Measurements from ENCODE around the gene RERE. TPM values are rescaled to one million over a fixed set of nuclear protein-coding genes. Genes with fewer than 3 reads are reported as not detected.

RERE gene
- total RNA-seq, 1 donor = 27.0 TPM

- no peak overlapping the region for H3K4me3 ChIP-seq (ENCODE audit: low read depth, low read length)
- TF ChIP-seq, protein P1, sequence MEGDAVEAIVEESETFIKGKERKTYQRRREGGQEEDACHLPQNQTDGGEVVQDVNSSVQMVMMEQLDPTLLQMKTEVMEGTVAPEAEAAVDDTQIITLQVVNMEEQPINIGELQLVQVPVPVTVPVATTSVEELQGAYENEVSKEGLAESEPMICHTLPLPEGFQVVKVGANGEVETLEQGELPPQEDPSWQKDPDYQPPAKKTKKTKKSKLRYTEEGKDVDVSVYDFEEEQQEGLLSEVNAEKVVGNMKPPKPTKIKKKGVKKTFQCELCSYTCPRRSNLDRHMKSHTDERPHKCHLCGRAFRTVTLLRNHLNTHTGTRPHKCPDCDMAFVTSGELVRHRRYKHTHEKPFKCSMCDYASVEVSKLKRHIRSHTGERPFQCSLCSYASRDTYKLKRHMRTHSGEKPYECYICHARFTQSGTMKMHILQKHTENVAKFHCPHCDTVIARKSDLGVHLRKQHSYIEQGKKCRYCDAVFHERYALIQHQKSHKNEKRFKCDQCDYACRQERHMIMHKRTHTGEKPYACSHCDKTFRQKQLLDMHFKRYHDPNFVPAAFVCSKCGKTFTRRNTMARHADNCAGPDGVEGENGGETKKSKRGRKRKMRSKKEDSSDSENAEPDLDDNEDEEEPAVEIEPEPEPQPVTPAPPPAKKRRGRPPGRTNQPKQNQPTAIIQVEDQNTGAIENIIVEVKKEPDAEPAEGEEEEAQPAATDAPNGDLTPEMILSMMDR (IDR thresholded peaks at IDR 0.05; ENCODE audit: insufficient read depth, low read length) = no peak
- DNase-seq (ENCODE audit: low read depth) = no peak
Observed at GRCh38 chr1:8406011-8406410, 411.4 kb downstream of the RERE start.

DNA sequence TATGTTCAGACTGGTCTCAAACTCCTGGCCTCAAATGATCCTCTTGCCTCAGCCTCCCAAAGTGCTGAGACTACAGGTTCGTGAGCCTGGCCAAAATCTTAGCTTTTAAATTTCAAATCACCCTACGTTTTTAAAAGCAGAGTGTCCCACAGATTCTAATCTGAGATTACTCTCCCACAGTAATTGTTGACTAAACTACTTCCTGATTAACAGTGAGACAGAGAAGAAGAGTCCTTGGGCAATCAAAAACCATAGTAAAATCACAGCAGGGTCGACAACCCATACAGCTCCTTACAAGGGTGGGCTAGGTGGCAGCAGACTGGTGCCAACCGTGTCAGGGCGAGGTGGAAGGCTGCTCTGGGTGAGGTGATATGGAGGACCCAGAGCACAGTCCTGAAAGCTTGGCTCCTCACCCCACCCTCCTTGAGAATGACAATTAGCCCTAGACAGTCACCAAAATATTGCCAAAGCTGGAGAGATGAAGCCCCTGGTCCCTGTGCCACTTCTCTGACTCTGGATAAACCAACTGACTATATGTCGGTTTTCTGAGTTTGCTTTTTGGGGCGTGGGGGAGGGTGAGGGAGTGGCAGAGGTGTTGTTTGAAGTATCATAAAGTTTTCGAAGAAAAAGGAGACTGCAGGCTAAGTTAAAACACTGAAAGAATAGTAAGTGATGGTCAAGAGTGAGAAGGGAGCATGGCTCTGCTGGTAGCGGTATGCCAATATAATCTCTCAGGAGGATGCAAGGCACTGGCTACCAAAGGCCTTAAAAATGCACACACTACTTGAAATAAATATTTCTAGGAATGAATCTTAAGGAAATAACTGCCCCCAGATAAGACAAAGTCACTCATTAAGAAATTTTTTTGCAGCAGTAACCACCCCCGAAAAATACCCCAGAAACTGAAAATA, 412.7 kb downstream of the RERE start:
- H3K4me3 ChIP-seq (ENCODE audit: low read depth, low read length) = no peak overlapping the region
- TF ChIP-seq, protein P1 (IDR thresholded peaks at IDR 0.05; ENCODE audit: insufficient read depth, low read length) = no peak
- no peak for DNase-seq (ENCODE audit: low read depth)

GRCh38 chr1:8402109-8402710, 415.2 kb downstream of the RERE start:
- TF ChIP-seq, protein P1 (IDR thresholded peaks at IDR 0.05; ENCODE audit: insufficient read depth, low read length) = no peak
- no peak overlapping the region for H3K4me3 ChIP-seq (ENCODE audit: low read depth, low read length)
- DNase-seq (ENCODE audit: low read depth) = no peak

DNA sequence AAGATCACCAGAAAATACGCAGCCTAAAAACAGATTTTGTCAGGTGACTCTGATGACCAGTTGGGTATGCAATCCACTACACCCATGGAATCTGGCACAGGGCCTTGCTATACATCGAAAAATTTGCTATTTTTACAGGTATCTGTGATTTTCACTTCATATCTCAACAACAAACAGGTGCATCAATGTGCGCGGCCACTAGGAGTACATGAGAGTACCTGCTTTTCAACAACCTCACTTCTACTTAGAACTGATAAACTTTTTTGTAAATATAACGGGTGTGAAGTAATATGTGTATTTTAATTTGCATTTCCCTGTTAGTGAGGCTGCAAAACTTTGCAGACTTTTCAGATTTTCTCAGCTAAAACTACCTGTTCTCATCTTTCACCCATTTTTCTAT, 418.8 kb downstream of the RERE start:
- TF ChIP-seq, protein P1 (IDR thresholded peaks at IDR 0.05; ENCODE audit: insufficient read depth, low read length) = peak; percentile 38
- no peak overlapping the region for H3K4me3 ChIP-seq (ENCODE audit: low read depth, low read length)
- DNase-seq (ENCODE audit: low read depth) = no peak

GRCh38 chr1:8398086-8398485, 419.4 kb downstream of the RERE start:
- H3K4me3 ChIP-seq (ENCODE audit: low read depth, low read length) = no peak overlapping the region
- TF ChIP-seq, protein P1 (IDR thresholded peaks at IDR 0.05; ENCODE audit: insufficient read depth, low read length) = no peak
- no peak for DNase-seq (ENCODE audit: low read depth)

DNA sequence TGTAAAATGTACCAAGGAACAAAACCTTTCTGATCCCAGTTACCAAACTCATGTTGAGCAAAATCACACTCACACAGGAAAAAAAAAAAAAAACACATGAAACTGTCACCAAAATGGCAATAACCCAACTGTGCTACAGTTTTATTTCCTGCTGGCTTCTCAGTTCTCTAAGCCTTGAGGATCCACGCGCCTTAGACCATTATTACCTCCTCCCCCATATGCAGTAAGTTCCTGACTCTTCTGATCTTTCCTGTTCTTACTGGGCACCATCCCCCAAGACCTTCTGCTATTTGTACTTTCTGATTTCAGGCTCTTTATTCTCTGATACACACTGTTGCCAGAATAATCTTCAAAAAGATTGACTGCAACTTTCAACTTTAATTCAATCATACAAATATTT, 419.9 kb downstream of the RERE start:
- no peak overlapping the region for H3K4me3 ChIP-seq (ENCODE audit: low read depth, low read length)
- TF ChIP-seq, protein P1 (IDR thresholded peaks at IDR 0.05; ENCODE audit: insufficient read depth, low read length) = no peak
- no peak for DNase-seq (ENCODE audit: low read depth)

Measured in fibroblast of the aortic adventitia (primary cell).